ENCODE data around the gene NCKIPSD. TPM values are rescaled to one million over a fixed set of nuclear protein-coding genes. Genes with fewer than 3 reads are reported as not detected.

Gene NCKIPSD
- total RNA-seq, 1 donor from 2014 or later: 49.8 TPM

GRCh38 chr3:48647714-48648113, 38.0 kb downstream of the NCKIPSD start:
- intact Hi-C loops (cut with micrococcal nuclease): no loop called here
- Mint-ChIP-seq H3K4me1 (ENCODE audit: low read depth) (no peaks in the 10 kb centered on the region), H3K9me3 (no peaks in the 10 kb centered on the region), H3K27ac (no peak overlapping the region), H3K4me3 (ENCODE audit: low read depth) (no peak overlapping the region), H3K36me3 (ENCODE audit: low read depth) (peaks cover 11% of the 10 kb centered on the region), H3K27me3 (ENCODE audit: low read depth) (no peaks in the 10 kb centered on the region)
- no peak for DNase-seq (ENCODE audit: low spot score)

GRCh38 chr3:48644898-48645760, 40.6 kb downstream of the NCKIPSD start:
- no peak for DNase-seq (ENCODE audit: low spot score)
- H3K4me1 Mint-ChIP-seq (ENCODE audit: low read depth): no peaks in the 10 kb centered on the region
- H3K36me3 Mint-ChIP-seq (ENCODE audit: low read depth): peaks cover 14% of the 10 kb centered on the region
- intact Hi-C loops (cut with micrococcal nuclease): no loop called here
- H3K4me3 Mint-ChIP-seq (ENCODE audit: low read depth): no peak overlapping the region
- H3K27ac Mint-ChIP-seq: no peak overlapping the region
- H3K27me3 Mint-ChIP-seq (ENCODE audit: low read depth): no peaks in the 10 kb centered on the region
- no peaks in the 10 kb centered on the region for H3K9me3 Mint-ChIP-seq

GRCh38 chr3:48642605-48643004, 43.1 kb downstream of the NCKIPSD start:
- peaks cover 16% of the 10 kb centered on the region for H3K36me3 Mint-ChIP-seq (ENCODE audit: low read depth)
- no peak overlapping the region for H3K27ac Mint-ChIP-seq
- no peaks in the 10 kb centered on the region for H3K4me1 Mint-ChIP-seq (ENCODE audit: low read depth)
- H3K9me3 Mint-ChIP-seq: no peaks in the 10 kb centered on the region
- H3K4me3 Mint-ChIP-seq (ENCODE audit: low read depth): no peak overlapping the region
- DNase-seq (ENCODE audit: low spot score): no peak
- no peaks in the 10 kb centered on the region for H3K27me3 Mint-ChIP-seq (ENCODE audit: low read depth)
- intact Hi-C loops (cut with micrococcal nuclease): no loop called here

- Mint-ChIP-seq H3K27ac (no peak overlapping the region), H3K9me3 (no peaks in the 10 kb centered on the region), H3K4me3 (ENCODE audit: low read depth) (no peak overlapping the region), H3K27me3 (ENCODE audit: low read depth) (no peaks in the 10 kb centered on the region), H3K4me1 (ENCODE audit: low read depth) (peaks cover 4% of the 10 kb centered on the region), H3K36me3 (ENCODE audit: low read depth) (peaks cover 16% of the 10 kb centered on the region)
- intact Hi-C loops (cut with micrococcal nuclease): no loop called here
- DNase-seq (ENCODE audit: low spot score): no peak
Observed at GRCh38 chr3:48641396-48641795, 44.3 kb downstream of the NCKIPSD start.

GRCh38 chr3:48639944-48640606, 45.6 kb downstream of the NCKIPSD start:
- Mint-ChIP-seq H3K9me3 (no peaks in the 10 kb centered on the region), H3K36me3 (ENCODE audit: low read depth) (peaks cover 16% of the 10 kb centered on the region), H3K27ac (no peak overlapping the region), H3K27me3 (ENCODE audit: low read depth) (no peaks in the 10 kb centered on the region), H3K4me3 (ENCODE audit: low read depth) (no peak overlapping the region), H3K4me1 (ENCODE audit: low read depth) (peaks cover 10% of the 10 kb centered on the region)
- DNase-seq (ENCODE audit: low spot score): no peak
- intact Hi-C loops (cut with micrococcal nuclease): loop anchor here (5.0 to 10.0 kb wide), 2 partner anchors 165 to 238 kb away; no protein-coding TSS in a partner anchor

- no peak for DNase-seq (ENCODE audit: low spot score)
- H3K4me3 Mint-ChIP-seq (ENCODE audit: low read depth): peak overlapping the region; percentile 33
- peaks cover 21% of the 10 kb centered on the region for H3K4me1 Mint-ChIP-seq (ENCODE audit: low read depth)
- no peaks in the 10 kb centered on the region for H3K27me3 Mint-ChIP-seq (ENCODE audit: low read depth)
- intact Hi-C loops (cut with micrococcal nuclease): loop anchor here (5.0 to 10.0 kb wide), 2 partner anchors 163 to 235 kb away; no protein-coding TSS in a partner anchor
- H3K36me3 Mint-ChIP-seq (ENCODE audit: low read depth): peaks cover 18% of the 10 kb centered on the region
- H3K9me3 Mint-ChIP-seq: no peaks in the 10 kb centered on the region
- H3K27ac Mint-ChIP-seq: no peak overlapping the region
Observed at GRCh38 chr3:48637305-48637704, 48.4 kb downstream of the NCKIPSD start.

DNA sequence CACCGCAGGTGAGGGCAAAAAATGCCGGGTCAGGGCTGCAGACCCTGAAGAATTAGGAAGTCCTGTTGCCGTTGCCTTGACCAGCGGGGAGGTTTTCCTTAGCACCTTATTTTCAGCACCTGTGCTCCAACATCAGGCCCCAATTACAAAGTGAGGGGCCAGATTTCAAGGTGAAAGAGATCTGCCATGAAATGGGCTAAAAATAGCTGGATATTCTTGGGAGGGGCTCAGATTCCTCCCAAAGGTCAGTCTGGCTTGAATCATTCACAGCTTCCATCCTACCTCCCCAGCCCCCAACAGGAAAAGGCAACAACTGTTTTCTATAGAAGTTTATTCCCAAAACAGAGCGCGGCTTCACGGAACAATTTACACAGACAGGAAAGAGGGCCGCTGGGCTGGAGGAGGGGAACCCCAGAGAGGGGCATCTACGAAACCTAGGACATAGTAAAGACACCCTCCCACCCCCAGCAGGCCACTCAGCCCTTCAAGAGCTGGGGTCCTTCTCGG, 49.5 kb downstream of the NCKIPSD start:
- Mint-ChIP-seq H3K27me3 (ENCODE audit: low read depth) (no peaks in the 10 kb centered on the region), H3K9me3 (no peaks in the 10 kb centered on the region)

GRCh38 chr3:48635222-48636021, 50.3 kb downstream of the NCKIPSD start, which contains the start of gene SLC26A6:
Gene SLC26A6, minus strand, starts transcription at chr3:48635461. Its CDS starts 68 bp downstream, at chr3:48635393.
- H3K9me3 Mint-ChIP-seq: no peaks in the 10 kb centered on the region
- H3K27ac Mint-ChIP-seq: peak within 1 kb of the TSS; percentile 87
- peaks cover 27% of the 10 kb centered on the region for H3K36me3 Mint-ChIP-seq (ENCODE audit: low read depth)
- H3K27me3 Mint-ChIP-seq (ENCODE audit: low read depth): no peaks in the 10 kb centered on the region
- DNase-seq (ENCODE audit: low spot score): peak; percentile 94
- peaks cover 21% of the 10 kb centered on the region for H3K4me1 Mint-ChIP-seq (ENCODE audit: low read depth)
- H3K4me3 Mint-ChIP-seq (ENCODE audit: low read depth): peak within 1 kb of the TSS; percentile 92
- intact Hi-C loops (cut with micrococcal nuclease): loop anchor here (1.0 to 10.0 kb wide), 6 partner anchors 21 to 233 kb away; partner anchors contain the start of gene UQCRC1

More for the DNA sequence above, 49.5 kb downstream of the NCKIPSD start:
- peaks cover 21% of the 10 kb centered on the region for H3K4me1 Mint-ChIP-seq (ENCODE audit: low read depth)
- no peak for DNase-seq (ENCODE audit: low spot score)
- H3K4me3 Mint-ChIP-seq (ENCODE audit: low read depth): peak overlapping the region; percentile 92
- H3K27ac Mint-ChIP-seq: peak overlapping the region; percentile 87
- H3K36me3 Mint-ChIP-seq (ENCODE audit: low read depth): peaks cover 20% of the 10 kb centered on the region
- intact Hi-C loops (cut with micrococcal nuclease): loop anchor here (5.0 to 10.0 kb wide), 2 partner anchors 161 to 234 kb away; no protein-coding TSS in a partner anchor

DNA sequence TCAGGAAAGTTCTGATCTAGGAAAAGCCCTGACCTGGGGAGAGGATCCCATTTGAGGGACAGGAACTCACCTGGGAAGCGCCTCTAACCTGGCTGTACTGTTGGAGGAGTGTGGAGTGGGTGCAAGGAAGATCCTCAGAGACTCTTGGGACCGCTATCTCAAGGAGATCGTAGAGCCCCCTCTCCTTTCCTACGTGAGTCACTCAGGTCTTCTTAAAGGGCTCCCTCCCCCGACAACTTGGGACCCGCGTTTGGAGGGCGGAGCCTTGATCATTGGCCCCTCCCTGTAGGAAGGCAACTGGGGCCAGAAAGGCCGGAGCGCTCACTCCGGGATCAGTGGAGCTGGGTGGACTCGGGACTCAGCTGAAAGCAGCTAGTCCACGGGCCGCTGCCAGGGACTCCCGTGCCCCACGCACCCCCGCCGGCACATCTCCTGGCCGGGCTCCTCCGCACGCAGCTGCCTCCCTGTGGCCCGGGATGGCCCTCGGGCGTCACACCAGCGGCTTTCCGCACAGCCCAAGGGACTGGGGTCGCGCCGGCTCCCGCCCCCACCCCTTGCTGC, 51.0 kb downstream of the NCKIPSD start:
- intact Hi-C loops (cut with micrococcal nuclease): loop anchor here (1.0 to 10.0 kb wide), 6 partner anchors 20 to 232 kb away; partner anchors contain the start of gene UQCRC1
- Mint-ChIP-seq H3K4me3 (ENCODE audit: low read depth) (peak overlapping the region; percentile 92), H3K27ac (peak overlapping the region; percentile 42)

DNA sequence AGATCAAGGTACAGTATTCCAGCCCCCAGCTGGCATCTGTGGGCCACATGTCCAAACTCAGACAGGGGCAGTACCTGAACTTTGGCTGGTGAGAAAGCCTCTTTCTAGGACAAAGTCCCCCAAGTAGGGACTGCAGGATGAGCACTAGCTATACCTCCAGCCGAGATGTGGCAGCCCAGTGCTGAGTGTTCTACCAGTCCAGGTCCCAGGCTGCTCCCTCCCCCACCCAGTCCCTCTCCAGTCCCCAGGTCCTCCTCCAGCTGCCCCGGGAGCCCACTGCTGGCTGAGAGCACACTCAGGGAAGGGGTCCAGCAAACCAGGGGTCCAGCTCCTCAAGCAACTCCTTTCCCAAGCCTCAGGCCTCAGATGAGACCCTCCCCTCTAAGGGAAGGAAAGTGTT, 52.0 kb downstream of the NCKIPSD start:
- H3K27me3 Mint-ChIP-seq (ENCODE audit: low read depth): no peaks in the 10 kb centered on the region
- H3K4me3 Mint-ChIP-seq (ENCODE audit: low read depth): peak overlapping the region; percentile 92
- no peak for DNase-seq (ENCODE audit: low spot score)
- H3K36me3 Mint-ChIP-seq (ENCODE audit: low read depth): peaks cover 40% of the 10 kb centered on the region
- intact Hi-C loops (cut with micrococcal nuclease): loop anchor here (2.0 to 10.0 kb wide), 2 partner anchors 23 to 159 kb away; no protein-coding TSS in a partner anchor
- peaks cover 21% of the 10 kb centered on the region for H3K4me1 Mint-ChIP-seq (ENCODE audit: low read depth)
- no peaks in the 10 kb centered on the region for H3K9me3 Mint-ChIP-seq
- H3K27ac Mint-ChIP-seq: peak overlapping the region; percentile 38

More for the DNA sequence above, 51.0 kb downstream of the NCKIPSD start:
- peaks cover 21% of the 10 kb centered on the region for H3K4me1 Mint-ChIP-seq (ENCODE audit: low read depth)
- peak; percentile 37 for DNase-seq (ENCODE audit: low spot score)
- no peaks in the 10 kb centered on the region for H3K27me3 Mint-ChIP-seq (ENCODE audit: low read depth)
- peaks cover 33% of the 10 kb centered on the region for H3K36me3 Mint-ChIP-seq (ENCODE audit: low read depth)
- H3K9me3 Mint-ChIP-seq: no peaks in the 10 kb centered on the region

DNA sequence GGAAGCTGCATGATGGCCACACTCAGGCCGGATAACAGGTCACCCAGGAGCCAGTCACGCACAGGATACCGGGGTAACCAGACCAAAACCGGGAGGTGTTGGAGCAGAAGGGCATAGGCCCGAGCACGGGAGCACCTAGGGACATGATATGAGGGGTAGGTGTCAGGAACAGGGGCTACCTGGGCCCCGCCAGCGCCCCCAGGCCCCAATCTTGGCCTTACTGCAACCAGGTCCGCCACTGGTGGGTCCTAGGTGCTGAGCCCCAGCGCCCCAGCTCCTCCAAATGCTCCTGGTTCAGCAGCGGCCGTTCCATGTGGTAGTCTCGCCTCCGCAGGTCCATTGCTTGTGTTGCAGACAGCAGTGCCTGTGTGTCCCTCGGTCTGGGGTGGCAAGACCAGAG, 52.5 kb downstream of the NCKIPSD start:
- H3K4me3 Mint-ChIP-seq (ENCODE audit: low read depth): peak overlapping the region; percentile 92
- H3K27me3 Mint-ChIP-seq (ENCODE audit: low read depth): no peaks in the 10 kb centered on the region
- no peak for DNase-seq (ENCODE audit: low spot score)
- H3K4me1 Mint-ChIP-seq (ENCODE audit: low read depth): peaks cover 21% of the 10 kb centered on the region
- peak overlapping the region; percentile 38 for H3K27ac Mint-ChIP-seq
- H3K9me3 Mint-ChIP-seq: no peaks in the 10 kb centered on the region
- H3K36me3 Mint-ChIP-seq (ENCODE audit: low read depth): peaks cover 44% of the 10 kb centered on the region
- intact Hi-C loops (cut with micrococcal nuclease): loop anchor here (10.0 kb wide), 1 partner anchor 158 kb away; no protein-coding TSS in a partner anchor

Data from activated T-helper 2 cell treated with anti-CD3 and anti-CD28 coated beads, Interferon-gamma antibody, Interleukin-2, Interleukin-4, amounts not matched to agents 10 μg/mL and 5 μg/mL and 100 μg/mL, durations not matched to agents 14 hours and 24 hours and 36 hours (primary cell).